ENCODE measurements around the gene CCDC28A.
A peak's percentile ranks its signal among the peaks of the same experiment; 100 is the strongest.

CCDC28A gene

GRCh38 chr6:138815221-138815620, 41.7 kb downstream of the CCDC28A start (continued):
- TF ChIP-seq ZNF391 (tag by site-specific recombination; IDR thresholded peaks at IDR 0.05; ENCODE audit: borderline replicate concordance, low read depth) (no peak), ZNF223 (tag by site-specific recombination; IDR thresholded peaks at IDR 0.05) (no peak), PATZ1 (tag by site-specific recombination; IDR thresholded peaks at IDR 0.05) (no peak), ATF2 (tag by site-specific recombination; IDR thresholded peaks at IDR 0.05; ENCODE audit: low read depth) (no peak)

- POLR2A ChIA-PET = interaction anchor here (0.7 to 1.3 kb wide), 3 partner anchors 171 to 427 kb away, joined by 3 to 4 read pairs (median 3); partner anchors contain the start of gene REPS1
- H3K27ac ChIP-seq (ENCODE audit: extremely low read depth, low read depth, low read length) = no peak overlapping the region
Measured at GRCh38 chr6:138815797-138816528, 42.4 kb downstream of the CCDC28A start.

More at GRCh38 chr6:138815797-138816528, 42.4 kb downstream of the CCDC28A start:
- no peak overlapping the region for H3K4me3 ChIP-seq (ENCODE audit: low read depth, low read length)
- no peaks in the 10 kb centered on the region for H3K9me3 ChIP-seq (ENCODE audit: control insufficient read depth, insufficient read depth, low read depth, low read length)
- peaks cover 13% of the 10 kb centered on the region for H3K4me1 ChIP-seq (ENCODE audit: control insufficient read depth, insufficient read depth, low read length)
- no peaks in the 10 kb centered on the region for H3K36me3 ChIP-seq (ENCODE audit: control insufficient read depth in 2 of 2, insufficient read depth in 1 of 2, low read length in 2 of 2)
- TF ChIP-seq ZNF292 (tag by site-specific recombination; IDR thresholded peaks at IDR 0.05; ENCODE audit: borderline replicate concordance, low read depth) (no peak), ZNF660 (tag by site-specific recombination; IDR thresholded peaks at IDR 0.05) (0 out of 2 replicates have a peak, but pooled peaks have one; percentile 35), ZBTB20 (tag by site-specific recombination; IDR thresholded peaks at IDR 0.05) (no peak), ZNF654 (tag by site-specific recombination; IDR thresholded peaks at IDR 0.05; ENCODE audit: low read depth) (peak; percentile 82), ZNF362 (tag by site-specific recombination; IDR thresholded peaks at IDR 0.05) (peak; percentile 57; the same call in 1 of the 2 replicates), ZNF629 (tag by site-specific recombination; IDR thresholded peaks at IDR 0.05) (no peak), ZSCAN30 (tag by site-specific recombination; IDR thresholded peaks at IDR 0.05) (0 out of 2 replicates have a peak, but pooled peaks have one; percentile 32), ZNF335 (tag by site-specific recombination; conservative IDR thresholded peaks at IDR 0.05) (peak; percentile 36; the same call in 1 of the 2 replicates), ZBTB44 (tag by site-specific recombination; IDR thresholded peaks at IDR 0.05) (0 out of 2 replicates have a peak, but pooled peaks have one; percentile 21), CTCF (tag by site-specific recombination; IDR thresholded peaks at IDR 0.05) (peak; percentile 49), ZNF121 (tag by site-specific recombination; IDR thresholded peaks at IDR 0.05) (0 out of 2 replicates have a peak, but pooled peaks have one; percentile 27), OSR2 (tag by site-specific recombination; IDR thresholded peaks at IDR 0.05) (no peak), ZNF501 (tag by site-specific recombination; IDR thresholded peaks at IDR 0.05) (0 out of 2 replicates have a peak, but pooled peaks have one; percentile 27)
- CTCF ChIA-PET = interaction anchor here (0.5 to 3.2 kb wide), 40 partner anchors 9 to 869 kb away, joined by 3 to 26 read pairs (median 3); partner anchors contain the start of gene REPS1
